CD4-positive, alpha-beta T cell treated with Interleukin-10 for 1 hour (primary cell): ENCODE results near the gene IKZF1.
A peak's percentile ranks its signal among the peaks of the same experiment; 100 is the strongest.

Source experiments
- DNase-seq: peaks from one replicate; pipeline ENCODE4 v3.0.0-alpha.2; 2020

The IKZF1 gene

DNA sequence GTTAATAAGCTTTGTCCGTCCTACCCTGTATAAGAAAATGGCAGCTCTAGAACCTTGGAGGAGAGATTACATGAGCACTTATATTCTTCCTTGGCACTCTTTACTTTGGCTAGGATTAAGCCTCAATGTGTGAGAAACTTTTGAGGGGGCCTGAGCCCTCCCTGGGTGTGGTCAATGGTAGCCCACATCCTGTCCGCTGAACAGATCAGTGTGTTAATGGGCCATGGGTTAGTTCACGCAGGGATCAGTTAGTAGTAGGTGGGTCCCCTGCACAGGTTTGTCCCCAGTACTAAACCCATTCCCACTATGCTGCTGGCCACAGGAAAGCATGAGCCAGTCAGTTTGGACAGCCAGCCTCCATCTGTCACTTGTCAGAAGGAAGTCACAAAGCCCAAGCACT lies 20.2 kb upstream of the IKZF1 start:
- no peak for DNase-seq

DNA sequence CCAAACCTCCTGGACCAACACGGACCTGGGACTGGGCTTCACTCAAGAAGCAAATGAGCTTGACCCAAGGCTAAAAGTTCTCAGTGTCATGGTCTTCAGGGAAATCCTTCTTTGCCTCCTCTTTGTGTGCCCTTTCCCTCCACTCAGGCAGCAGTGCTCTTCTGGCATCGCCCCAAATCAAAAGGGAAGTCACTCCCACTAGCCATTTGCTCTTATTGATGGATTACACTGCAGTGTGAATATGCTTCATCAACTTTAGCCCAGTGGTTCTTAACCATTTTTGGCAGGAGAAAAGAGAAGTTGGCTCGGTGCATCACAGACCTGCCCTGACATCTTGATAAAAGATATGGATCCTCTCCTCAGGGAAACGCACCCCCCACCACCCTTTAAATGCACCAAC lies 19.2 kb upstream of the IKZF1 start:
- no peak for DNase-seq

- no peak for DNase-seq
Measured at GRCh38 chr7:50287129-50287528, 17.4 kb upstream of the IKZF1 start.

DNA sequence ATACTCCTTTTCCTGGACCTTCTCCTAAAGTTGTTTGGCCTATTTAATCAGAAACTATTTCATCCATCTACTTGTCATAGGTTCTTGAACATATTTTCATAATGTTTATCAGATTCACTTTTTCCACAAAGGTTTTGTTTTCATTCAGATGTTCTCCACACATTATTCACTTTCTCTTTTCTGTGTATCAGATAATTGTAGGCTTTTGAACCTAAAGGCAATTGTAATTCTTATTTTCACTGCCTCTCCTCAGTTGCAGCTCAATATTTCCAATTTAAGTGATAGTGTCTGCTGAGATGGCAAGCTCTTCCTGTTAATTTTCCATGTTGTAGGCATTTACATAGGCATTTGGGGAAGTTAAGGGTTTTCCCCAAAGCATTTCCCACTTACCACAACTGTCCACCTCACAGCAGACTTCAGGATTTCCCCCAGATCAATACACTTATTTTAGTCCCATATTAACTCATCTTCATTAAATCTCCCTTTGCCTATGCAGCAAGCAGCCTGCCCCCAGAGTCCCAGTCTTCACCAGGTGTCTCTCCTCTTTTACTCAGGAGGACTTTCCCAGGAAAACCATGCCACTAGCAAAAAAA lies 12.3 kb upstream of the IKZF1 start:
- DNase-seq: no peak

- no peak for DNase-seq
Measured at GRCh38 chr7:50292763-50293162, 11.8 kb upstream of the IKZF1 start.

GRCh38 chr7:50293509-50294179 lies 10.9 kb upstream of the IKZF1 start:
- DNase-seq: no peak

GRCh38 chr7:50295133-50295532 lies 9.4 kb upstream of the IKZF1 start:
- no peak for DNase-seq

DNA sequence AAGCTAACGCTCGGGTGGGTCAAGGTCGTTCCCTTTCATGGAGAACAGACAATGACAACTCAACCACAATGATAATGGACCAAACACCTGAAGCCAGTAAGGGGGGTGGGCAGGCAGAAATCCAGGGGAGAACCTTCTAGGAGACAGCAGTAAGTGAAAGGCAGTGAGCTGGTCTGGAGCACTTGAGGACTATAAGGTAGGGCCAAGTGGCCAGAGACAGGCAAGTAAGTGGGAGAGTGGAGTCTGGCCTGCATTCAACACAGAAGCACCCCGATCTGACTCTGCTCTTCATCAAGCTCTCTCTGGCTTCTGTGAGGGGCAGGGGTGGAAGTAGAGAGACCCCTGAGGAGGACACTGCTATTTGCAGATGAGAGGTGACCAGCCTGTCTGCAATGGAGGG lies 7.7 kb upstream of the IKZF1 start:
- no peak for DNase-seq

DNA sequence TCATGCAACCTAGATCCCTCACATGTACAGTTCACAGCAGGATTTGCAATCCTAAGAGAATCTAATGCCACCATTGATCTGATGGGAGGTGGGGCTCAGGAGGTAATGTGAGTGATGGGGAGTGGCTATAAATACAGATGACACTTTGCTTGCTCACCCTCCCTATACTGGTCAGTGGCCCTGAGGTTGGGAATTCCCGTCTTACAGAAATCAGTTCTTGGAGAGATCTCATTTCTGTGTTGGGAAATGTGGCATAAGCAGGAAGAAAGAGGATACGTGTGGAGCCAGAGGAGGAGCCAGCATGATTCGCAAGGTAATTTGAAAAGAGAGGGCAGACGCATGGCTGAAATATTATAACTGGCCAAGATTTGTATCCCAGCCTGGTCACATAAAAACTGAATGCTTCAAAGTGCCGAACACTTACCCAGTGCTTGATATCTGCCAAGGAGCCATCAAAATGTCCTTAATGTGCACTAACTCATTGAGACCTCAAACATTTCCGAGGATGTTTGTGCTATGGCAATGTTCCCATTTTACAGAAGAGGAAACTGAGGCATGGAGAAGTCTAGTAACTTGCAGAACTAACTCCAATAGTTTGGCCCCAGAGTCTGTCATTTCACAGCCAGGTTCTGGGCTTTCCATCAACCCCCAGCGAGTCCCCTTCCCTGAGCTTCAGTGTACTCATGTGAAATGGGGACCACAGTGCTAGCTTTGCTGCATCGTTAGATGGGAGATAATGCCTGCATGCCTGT lies 5.5 kb upstream of the IKZF1 start:
- DNase-seq: no peak

GRCh38 chr7:50300336-50300735 lies 4.2 kb upstream of the IKZF1 start:
- no peak for DNase-seq

DNA sequence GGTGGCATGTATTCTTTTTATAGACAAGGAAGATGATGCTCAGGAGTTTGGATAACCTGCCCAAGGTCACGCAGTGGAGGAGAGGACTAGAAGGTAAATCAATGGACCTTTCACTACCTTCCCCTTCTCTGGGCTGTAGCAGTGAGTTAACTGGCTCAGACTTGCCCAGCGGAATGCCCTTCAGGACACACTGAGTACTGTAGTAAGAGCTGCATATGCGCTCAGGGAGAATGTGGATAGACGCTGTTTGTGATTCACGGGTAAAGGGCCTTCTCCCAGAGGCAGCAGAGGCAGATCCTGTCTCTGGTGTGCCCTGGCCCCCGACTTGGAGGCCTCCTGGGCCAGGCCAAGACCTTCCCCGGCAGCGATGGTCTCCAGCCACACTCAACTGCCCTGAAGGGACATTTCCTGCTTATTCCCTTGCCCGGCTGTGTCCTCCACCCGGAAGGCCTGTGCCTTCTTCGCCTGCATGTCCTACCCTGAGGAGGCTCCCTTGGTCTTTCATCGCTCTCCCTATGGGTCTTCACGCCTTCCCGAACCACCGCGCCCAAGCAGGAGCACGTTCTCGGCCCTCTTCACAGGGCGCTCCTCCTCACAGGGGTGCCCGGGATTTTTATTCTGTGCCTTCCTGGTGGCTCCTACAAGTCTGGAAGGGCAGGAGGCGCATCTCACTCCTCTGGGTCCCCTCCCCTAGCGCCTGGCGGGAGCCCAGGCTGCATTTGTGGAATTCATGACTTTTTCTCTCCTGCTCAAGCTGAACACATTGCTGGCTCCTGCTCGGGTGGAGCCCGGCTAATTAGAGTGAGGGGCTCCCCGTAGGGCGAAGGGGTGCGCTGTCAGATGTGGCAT lies 1.8 kb upstream of the IKZF1 start:
- no peak for DNase-seq

GRCh38 chr7:50303335-50304128 lies 984 bp upstream of the IKZF1 start:
- DNase-seq: peak; percentile 32

DNA sequence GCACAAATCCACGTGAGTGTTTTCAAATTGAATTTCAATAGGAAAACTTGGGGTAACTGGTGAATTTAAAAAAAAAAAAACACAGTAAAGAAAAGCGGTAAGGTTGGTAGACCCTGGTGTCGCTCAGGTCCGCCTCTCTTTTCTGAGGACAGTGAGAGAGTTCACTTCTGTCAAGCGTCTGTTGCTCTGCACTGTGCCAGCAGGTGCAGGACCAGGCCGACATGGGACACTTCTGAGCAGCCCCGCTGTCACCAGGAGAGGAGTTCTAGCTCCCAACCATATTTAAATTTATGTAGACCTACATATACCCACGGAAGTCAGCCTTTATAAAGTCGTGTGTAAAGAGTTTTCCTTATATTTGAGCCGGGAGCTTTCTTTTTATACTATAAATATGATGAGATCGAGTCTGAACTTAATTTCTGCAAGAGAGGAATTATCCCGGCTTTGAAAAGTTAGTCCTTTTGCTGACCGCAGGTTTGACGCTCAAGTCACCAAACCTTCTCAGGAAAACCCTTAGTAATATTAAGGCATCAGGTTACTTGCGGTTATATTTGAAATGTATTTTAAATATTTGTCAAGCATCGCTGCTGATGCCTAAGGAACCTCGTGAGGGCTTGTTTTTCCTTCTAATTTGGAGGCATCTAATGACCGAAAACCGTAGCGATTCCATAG lies 531 bp downstream of the IKZF1 start:
- peak; percentile 78 for DNase-seq

DNA sequence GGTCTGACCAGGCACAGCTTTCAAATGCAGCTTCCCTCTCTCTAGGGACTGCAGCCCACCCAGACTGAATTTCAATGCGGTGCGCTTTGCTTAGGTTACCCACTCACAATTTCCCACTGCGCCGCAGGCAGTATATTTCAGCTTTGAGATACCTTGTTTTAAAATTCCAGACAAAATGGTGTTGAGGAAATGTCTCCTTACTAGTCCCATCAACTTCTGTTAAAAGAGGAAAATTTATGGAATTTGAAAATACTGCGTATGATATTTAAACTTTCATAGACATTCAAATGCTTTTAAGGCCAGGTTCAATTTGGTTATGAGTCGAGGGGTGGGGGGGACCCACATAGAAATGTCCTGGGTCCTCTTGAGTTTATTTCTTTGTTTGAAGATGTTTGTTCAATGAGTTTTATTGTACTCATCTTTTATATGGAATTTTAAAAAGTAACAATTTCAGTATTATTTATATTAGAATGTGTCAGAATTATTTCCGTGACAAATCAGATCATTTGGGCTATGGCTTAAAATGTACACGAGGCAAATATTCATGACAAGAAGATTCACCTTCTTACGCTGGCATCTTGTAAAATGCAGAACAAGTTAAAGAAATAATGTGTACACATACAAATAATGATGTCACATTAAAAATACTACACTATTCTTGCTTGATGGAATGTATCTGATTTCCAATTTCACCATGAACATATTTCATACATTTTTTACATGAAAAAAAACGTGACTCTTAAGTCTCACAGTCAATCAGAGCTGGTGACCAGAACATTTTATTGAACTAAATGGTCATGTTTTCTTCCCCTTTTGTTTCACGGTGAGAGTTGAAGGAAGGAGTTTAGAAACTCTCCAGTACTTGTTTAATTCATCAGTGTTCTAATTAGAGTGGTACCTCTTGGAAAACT lies 1.3 kb downstream of the IKZF1 start:
- peak; percentile 34 for DNase-seq

DNA sequence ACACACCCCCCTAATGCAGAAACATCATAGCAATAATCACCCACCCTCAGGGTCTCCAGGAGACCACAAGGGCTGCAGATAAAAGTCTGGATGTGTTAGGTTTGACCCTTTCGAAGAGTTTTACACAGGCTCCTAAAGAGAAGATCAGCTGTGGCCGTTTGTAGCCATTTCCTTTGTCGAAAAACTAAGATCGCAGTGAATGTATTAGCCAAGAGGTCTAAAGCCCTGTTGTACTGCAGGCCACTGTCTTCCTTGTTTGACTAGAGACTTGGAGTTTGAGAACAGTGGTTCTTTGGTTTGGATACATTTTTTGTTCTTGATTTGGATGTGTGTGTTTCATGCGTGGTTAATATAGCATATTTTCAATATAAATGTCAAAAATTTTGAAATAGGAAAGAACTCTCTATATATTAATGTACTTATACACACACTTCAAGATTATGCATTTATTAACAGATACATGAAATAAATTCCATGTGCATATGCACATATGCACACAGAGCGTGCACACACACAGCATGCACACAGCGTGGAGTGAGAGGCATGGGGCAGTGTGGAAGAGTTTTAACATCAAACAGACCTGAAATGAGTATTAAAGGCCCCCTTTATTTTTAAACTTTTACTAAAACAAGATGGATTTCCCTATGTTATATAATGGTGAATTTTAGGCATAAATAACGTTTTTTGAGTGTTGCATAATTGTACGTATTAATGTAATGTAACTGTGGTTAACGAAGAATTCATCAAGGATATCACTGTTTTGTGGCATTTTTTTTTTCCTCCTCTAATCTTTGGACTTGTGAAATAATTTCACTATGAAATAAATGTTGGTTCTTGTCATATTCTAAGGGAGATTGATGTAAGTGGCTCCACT lies 2.2 kb downstream of the IKZF1 start:
- DNase-seq: peak; percentile 49

DNA sequence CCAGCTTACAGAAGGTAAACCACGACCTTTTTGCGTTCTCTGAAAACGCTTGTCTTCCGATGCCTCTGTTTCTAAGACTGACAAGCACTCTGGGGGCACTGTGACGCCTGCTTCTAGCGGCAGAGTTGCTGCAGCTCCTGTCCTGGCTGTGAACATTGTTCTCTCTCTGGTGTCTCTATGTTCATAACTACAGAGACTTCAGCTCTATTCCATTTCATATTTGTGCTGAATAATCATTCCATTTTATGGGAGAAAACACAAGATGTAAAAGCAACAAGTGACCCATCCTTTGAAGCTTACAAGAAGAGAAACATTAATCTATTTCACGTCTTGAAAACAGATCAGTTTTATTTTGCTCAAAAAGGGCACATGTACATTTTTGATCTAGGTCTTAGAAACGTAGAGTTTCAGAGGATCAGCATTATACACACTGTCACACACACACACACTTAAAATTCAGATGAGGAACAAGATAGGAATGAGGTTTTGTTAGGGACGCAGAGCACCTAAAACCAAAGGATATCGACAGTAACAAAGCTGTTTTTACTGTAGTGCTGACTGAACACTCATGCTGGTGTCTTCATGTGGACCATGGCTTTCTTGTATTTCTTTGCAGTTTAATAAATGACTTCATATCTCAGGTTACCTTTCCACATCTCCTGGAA lies 3.0 kb downstream of the IKZF1 start:
- DNase-seq: peak; percentile 83

DNA sequence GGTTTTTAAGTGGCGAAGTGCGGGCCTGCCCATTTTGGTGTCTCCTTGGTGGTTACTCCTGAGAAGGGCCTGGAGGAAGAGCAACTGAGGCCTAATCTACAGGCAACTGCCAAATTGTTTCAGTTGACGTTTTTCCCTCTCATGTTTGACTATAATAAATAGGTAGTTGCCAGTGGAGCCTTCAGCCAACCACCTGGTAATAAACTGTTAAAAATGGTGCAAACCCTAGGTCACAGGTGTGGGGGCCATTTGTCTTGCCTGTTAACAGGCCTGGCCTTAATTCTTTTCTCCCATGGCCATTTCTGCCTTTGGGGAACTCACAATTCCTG lies 3.7 kb downstream of the IKZF1 start:
- no peak for DNase-seq

DNA sequence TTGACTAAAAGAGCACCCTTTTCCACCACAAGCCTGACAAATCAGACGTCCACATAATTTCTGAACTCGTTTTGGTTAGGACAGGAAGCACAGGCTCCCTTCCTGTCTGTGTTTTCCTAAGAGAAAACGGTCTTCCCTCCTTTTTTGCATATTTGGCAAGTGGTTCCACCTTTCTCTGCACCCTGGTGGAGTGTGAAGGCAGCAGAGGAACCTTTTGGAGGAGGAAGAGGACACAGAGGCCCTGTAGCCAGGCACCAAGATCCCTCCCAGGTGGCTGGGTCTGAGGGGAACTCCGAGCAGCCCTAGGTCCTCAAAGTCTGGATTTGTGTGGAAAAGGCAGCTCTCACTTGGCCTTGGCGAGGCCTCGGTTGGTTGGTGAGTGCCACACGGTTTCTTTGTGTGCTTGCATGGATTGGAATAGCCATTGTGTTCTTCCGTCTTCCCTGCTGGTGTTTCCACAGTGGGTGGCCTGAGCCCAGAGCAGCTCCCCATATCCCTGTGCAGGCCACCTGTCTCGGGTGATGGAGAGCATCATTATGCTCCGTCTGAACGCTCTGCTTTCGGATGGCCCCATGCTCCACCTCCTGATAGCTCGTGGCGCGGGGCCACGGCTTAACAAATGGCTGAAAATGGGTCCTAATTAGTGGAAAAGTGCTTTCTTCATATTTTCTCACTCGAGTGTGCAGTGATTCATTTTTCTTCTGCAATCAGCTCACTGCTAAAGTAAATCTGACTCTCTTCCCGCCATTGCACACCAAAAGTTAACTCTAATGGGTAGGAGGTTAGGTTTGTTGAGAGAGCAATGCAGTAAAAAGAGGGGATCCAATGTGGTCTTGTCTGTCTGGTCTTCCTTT lies 4.2 kb downstream of the IKZF1 start:
- peak; percentile 50 for DNase-seq
